ENCODE measurements around the gene PTPRA. TPM values are rescaled to one million over a fixed set of nuclear protein-coding genes. Genes with fewer than 3 reads are reported as not detected.

The PTPRA gene
- total and polyA plus RNA-seq, 12 donors = 16.3 to 94.7 (median 46.3) TPM

- TF ChIP-seq POLR2A (IDR thresholded peaks at IDR 0.05) = no peak
- TF ChIP-seq, protein P1, sequence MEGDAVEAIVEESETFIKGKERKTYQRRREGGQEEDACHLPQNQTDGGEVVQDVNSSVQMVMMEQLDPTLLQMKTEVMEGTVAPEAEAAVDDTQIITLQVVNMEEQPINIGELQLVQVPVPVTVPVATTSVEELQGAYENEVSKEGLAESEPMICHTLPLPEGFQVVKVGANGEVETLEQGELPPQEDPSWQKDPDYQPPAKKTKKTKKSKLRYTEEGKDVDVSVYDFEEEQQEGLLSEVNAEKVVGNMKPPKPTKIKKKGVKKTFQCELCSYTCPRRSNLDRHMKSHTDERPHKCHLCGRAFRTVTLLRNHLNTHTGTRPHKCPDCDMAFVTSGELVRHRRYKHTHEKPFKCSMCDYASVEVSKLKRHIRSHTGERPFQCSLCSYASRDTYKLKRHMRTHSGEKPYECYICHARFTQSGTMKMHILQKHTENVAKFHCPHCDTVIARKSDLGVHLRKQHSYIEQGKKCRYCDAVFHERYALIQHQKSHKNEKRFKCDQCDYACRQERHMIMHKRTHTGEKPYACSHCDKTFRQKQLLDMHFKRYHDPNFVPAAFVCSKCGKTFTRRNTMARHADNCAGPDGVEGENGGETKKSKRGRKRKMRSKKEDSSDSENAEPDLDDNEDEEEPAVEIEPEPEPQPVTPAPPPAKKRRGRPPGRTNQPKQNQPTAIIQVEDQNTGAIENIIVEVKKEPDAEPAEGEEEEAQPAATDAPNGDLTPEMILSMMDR (IDR thresholded peaks at IDR 0.05) = no peak
- no peaks in the 10 kb centered on the region for H3K27me3 ChIP-seq
- WGBS, 4 donors = 94 to 98% (median 96%) methylated on average over 6 to 8 of the region's 8 CpGs
- H3K9me3 ChIP-seq (replicated peaks in 1 of 3) = no peaks in the 10 kb centered on the region
- H3K4me3 ChIP-seq = no peak overlapping the region
- peaks cover 0 to 52% of the 10 kb centered on the region in 2 donors for H3K36me3 ChIP-seq (replicated peaks in 1 of 2)
- intact Hi-C loops (cut with DNase I) = no loop called here
- no peak for DNase-seq
- H3K4me1 ChIP-seq (replicated peaks in 1 of 2) = peaks cover 2% of the 10 kb centered on the region in 2 donors
- H3K27ac ChIP-seq = no peak overlapping the region
Measured at GRCh38 chr20:3040086-3040485, 166.8 kb downstream of the PTPRA start.

GRCh38 chr20:3041854-3042409 is 168.7 kb downstream of the PTPRA start:
- 52 to 65% (median 55%) methylated on average over 10 of the region's 10 CpGs for WGBS, 4 donors
- peak in 1 of 7 donors; percentile 50 for DNase-seq
- intact Hi-C loops (cut with DNase I) = no loop called here

DNA sequence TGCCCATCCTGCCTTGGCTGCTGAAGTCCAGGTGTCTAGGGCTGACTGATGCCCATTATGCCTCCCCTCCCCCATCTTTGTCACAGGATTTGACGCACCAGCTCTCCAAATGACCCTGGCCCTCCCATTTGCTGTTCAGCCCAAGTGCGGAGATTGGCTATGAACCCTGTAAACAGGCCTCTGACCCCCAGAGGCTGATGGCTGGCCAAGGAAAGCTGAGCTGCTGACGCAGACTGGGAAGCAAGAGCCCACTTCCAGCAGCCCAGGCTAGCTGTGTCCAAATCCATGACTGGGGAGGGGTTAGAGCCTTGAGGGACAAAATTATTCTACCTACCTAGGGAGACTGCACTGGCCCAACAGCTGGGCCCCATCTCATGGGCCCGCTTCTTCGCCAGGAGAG is 169.3 kb downstream of the PTPRA start:
- H3K4me1 ChIP-seq (replicated peaks in 1 of 2) = peaks cover 4 to 16% of the 10 kb centered on the region in 2 donors
- WGBS, 4 donors = 68 to 85% (median 75%) methylated on average over 2 to 5 of the region's 5 CpGs
- TF ChIP-seq, protein P1 (IDR thresholded peaks at IDR 0.05) = no peak
- no peak for TF ChIP-seq POLR2A (IDR thresholded peaks at IDR 0.05)
- H3K4me3 ChIP-seq = no peak overlapping the region
- intact Hi-C loops (cut with DNase I) = no loop called here
- DNase-seq = peak in 6 of 7 donors; percentile 37 to 76 (median 48)
- no peaks in the 10 kb centered on the region for H3K9me3 ChIP-seq (replicated peaks in 1 of 3)
- H3K27ac ChIP-seq = peak overlapping the region in 3 of 5 donors; percentile 36 to 84 (median 71)
- H3K27me3 ChIP-seq = no peaks in the 10 kb centered on the region
- peaks cover 0 to 30% of the 10 kb centered on the region in 2 donors for H3K36me3 ChIP-seq (replicated peaks in 1 of 2)

More at GRCh38 chr20:3041854-3042409, 168.7 kb downstream of the PTPRA start:
- no peaks in the 10 kb centered on the region for H3K9me3 ChIP-seq (replicated peaks in 1 of 3)
- H3K27ac ChIP-seq = peak overlapping the region in 4 of 5 donors; percentile 13 to 84 (median 52)
- H3K4me1 ChIP-seq (replicated peaks in 1 of 2) = peaks cover 4 to 9% of the 10 kb centered on the region in 2 donors
- peaks cover 0 to 34% of the 10 kb centered on the region in 2 donors for H3K36me3 ChIP-seq (replicated peaks in 1 of 2)
- no peaks in the 10 kb centered on the region for H3K27me3 ChIP-seq
- TF ChIP-seq POLR2A (IDR thresholded peaks at IDR 0.05) = no peak
- TF ChIP-seq, protein P1 (IDR thresholded peaks at IDR 0.05) = no peak
- H3K4me3 ChIP-seq = no peak overlapping the region

- Histone ChIP-seq H3K4me3 (no peak within 1 kb of the TSS), H3K4me1 (replicated peaks in 1 of 2) (peaks cover 4 to 20% of the 10 kb centered on the region in 2 donors), H3K27ac (peak within 1 kb of the TSS in 3 of 5 donors; percentile 36 to 95 (median 71)), H3K36me3 (replicated peaks in 1 of 2) (peaks cover 0 to 30% of the 10 kb centered on the region in 2 donors), H3K27me3 (no peaks in the 10 kb centered on the region), H3K9me3 (replicated peaks in 1 of 3) (no peaks in the 10 kb centered on the region)
- no peak for DNase-seq
- intact Hi-C loops (cut with DNase I) = no loop called here
- TF ChIP-seq, protein P1 (IDR thresholded peaks at IDR 0.05) = no peak
- no peak for TF ChIP-seq POLR2A (IDR thresholded peaks at IDR 0.05)
- 74 to 100% (median 82%) methylated on average over 3 of the region's 3 CpGs for WGBS, 4 donors
Measured at GRCh38 chr20:3043322-3043721, 170.0 kb downstream of the PTPRA start, which contains the start of gene GNRH2. Gene GNRH2, plus strand, starts transcription at chr20:3043622. Its CDS starts 793 bp downstream, at chr20:3044415.

All from adrenal gland (tissue), 12 donors.